Loucy (cell line): Measurements from ENCODE around the gene NADK2.

Experiments
- EZH2phosphoT487 ChIP-seq: fragments of 200-600 bp; IDR thresholded peaks from 2 replicates; pipeline ENCODE4 v1.6.1; 2018; ENCODE audit warnings: antibody characterized with exemption, mild to moderate bottlenecking, moderate library complexity, borderline replicate concordance
- TF ChIP-seq, protein P1 (sequence below): fragments of 200-600 bp; sonication (generic); conservative IDR thresholded peaks from 2 replicates; pipeline ENCODE4 v1.5.1; 2014; ENCODE audit warnings: mild to moderate bottlenecking, antibody characterized with exemption, low read length

DNA sequence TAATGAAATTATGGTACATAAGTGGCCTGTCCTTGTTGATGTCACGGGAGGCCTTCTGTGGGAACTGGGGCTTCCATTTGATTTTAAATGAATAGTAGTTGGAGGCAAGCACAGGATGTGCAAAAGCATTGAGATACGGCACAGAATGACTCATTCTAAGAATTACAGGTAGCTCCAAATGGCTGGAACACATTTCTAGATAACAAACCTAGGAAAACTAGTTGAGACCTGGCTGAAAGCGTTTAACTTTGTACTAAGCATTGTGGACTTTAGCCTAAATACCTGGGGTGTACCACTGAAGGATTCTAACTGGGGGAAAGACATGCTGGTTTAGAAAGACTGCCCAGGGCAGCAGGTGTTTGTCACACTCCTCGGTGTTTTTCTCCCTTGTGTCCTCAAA lies 80.4 kb downstream of the NADK2 start:
- TF ChIP-seq, protein P1, sequence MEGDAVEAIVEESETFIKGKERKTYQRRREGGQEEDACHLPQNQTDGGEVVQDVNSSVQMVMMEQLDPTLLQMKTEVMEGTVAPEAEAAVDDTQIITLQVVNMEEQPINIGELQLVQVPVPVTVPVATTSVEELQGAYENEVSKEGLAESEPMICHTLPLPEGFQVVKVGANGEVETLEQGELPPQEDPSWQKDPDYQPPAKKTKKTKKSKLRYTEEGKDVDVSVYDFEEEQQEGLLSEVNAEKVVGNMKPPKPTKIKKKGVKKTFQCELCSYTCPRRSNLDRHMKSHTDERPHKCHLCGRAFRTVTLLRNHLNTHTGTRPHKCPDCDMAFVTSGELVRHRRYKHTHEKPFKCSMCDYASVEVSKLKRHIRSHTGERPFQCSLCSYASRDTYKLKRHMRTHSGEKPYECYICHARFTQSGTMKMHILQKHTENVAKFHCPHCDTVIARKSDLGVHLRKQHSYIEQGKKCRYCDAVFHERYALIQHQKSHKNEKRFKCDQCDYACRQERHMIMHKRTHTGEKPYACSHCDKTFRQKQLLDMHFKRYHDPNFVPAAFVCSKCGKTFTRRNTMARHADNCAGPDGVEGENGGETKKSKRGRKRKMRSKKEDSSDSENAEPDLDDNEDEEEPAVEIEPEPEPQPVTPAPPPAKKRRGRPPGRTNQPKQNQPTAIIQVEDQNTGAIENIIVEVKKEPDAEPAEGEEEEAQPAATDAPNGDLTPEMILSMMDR, result no peak
- TF ChIP-seq EZH2phosphoT487, result no peak
